Fibroblast of lung (primary cell): ENCODE measurements around the gene ZNF396. TPM values are rescaled to one million over a fixed set of nuclear protein-coding genes. Genes with fewer than 3 reads are reported as not detected.
A peak's percentile ranks its signal among the peaks of the same experiment; 100 is the strongest.

Source experiments
- DNase-seq, 2 donors: peaks; one replicate each; pipeline versions ENCODE4 v3.0.0 to v3.0.0-alpha.2; 2010; ENCODE audit warnings: low read depth in 2 of 2
- H2AFZ ChIP-seq: 2 replicates; pipeline ENCODE4 v1.5.1; 2012; ENCODE audit warnings: low read length, control low read depth, inconsistent platforms
- H3K27ac ChIP-seq: 2 replicates; pipeline ENCODE4 v1.5.1; 2011; ENCODE audit warnings: low read length, control low read depth; ENCODE audit not compliant: insufficient read depth
- H3K27me3 ChIP-seq: 2 replicates; pipeline ENCODE4 v1.5.1; 2011; ENCODE audit warnings: mild to moderate bottlenecking, low read length; ENCODE audit not compliant: control insufficient read depth, insufficient read depth
- H3K36me3 ChIP-seq: 2 replicates; pipeline ENCODE4 v1.5.1; 2011; ENCODE audit warnings: low read length; ENCODE audit not compliant: control insufficient read depth, insufficient read depth
- H3K4me1 ChIP-seq: 2 replicates; pipeline ENCODE4 v1.5.1; 2011; ENCODE audit warnings: low read length; ENCODE audit not compliant: control insufficient read depth, insufficient read depth; ENCODE audit errors: extremely low read depth
- H3K4me2 ChIP-seq: 2 replicates; pipeline ENCODE4 v1.5.1; 2011; ENCODE audit warnings: low read length, control low read depth; ENCODE audit not compliant: insufficient read depth; ENCODE audit errors: extremely low read depth
- H3K4me3 ChIP-seq, 4 experiments: fragments of 200-600 bp in 1 of 4; sonication (generic) in 1 of 4; replicated peaks in 1 of 4; 2 replicates each; pipeline ENCODE4 v1.5.1; 2011 to 2016; ENCODE audit warnings: low read length in 4 of 4, low read depth in 3 of 4, mild to moderate bottlenecking in 3 of 4, control low read depth in 2 of 4, inconsistent platforms in 1 of 4, mixed read lengths in 1 of 4; ENCODE audit not compliant: insufficient read depth in 1 of 4; ENCODE audit errors: control extremely low read depth in 1 of 4
- H3K79me2 ChIP-seq: 2 replicates; pipeline ENCODE4 v1.5.1; 2012; ENCODE audit warnings: mild to moderate bottlenecking, low read length, inconsistent platforms; ENCODE audit not compliant: control insufficient read depth, insufficient read depth
- H3K9ac ChIP-seq: 2 replicates; pipeline ENCODE4 v1.5.1; 2011; ENCODE audit warnings: mild to moderate bottlenecking, low read length, control low read depth; ENCODE audit not compliant: insufficient read depth
- H3K9me3 ChIP-seq: 2 replicates; pipeline ENCODE4 v1.5.1; 2012; ENCODE audit warnings: low read depth, low read length; ENCODE audit not compliant: control insufficient read depth, insufficient read depth
- H4K20me1 ChIP-seq: 2 replicates; pipeline ENCODE4 v1.5.1; 2011; ENCODE audit warnings: low read length; ENCODE audit not compliant: control insufficient read depth, insufficient read depth; ENCODE audit errors: extremely low read depth
- CTCF ChIP-seq, 2 donors: IDR thresholded peaks in 1 of 2; conservative IDR thresholded peaks in 1 of 2; 1 replicate in 1 of 2; 2 replicates in 1 of 2; pipeline ENCODE4 v1.5.1; 2011 to 2012; ENCODE audit warnings: low read length in 2 of 2, control low read depth in 1 of 2, inconsistent platforms in 1 of 2, low read depth in 1 of 2, mild to moderate bottlenecking in 1 of 2
- EZH2 ChIP-seq: IDR thresholded peaks from 2 replicates; pipeline ENCODE4 v1.5.1; 2012; ENCODE audit warnings: low read length, control low read depth, mild to moderate bottlenecking; ENCODE audit errors: missing control alignments
- polyA plus RNA-seq, 2 donors: library from polyadenylated mRNA; depleted of rRNA in 1 of 2; stranded (reverse) in 1 of 2; unstranded in 1 of 2; fragments of >200 nt; gene quantifications; 2 replicates each; pipeline ENCODE4 v1.2.1, GENCODE V29; 2011 to 2012; ENCODE audit warnings: missing spikeins in 1 of 2
- total RNA-seq: library from RNA; depleted of rRNA; stranded (reverse); fragments of >200 nt; gene quantifications from 2 replicates; pipeline ENCODE4 v1.2.1, GENCODE V29; 2014

The ZNF396 gene
- total and polyA plus RNA-seq, 2 donors (not counting 1 experiment from before 2014, with no cell fraction given), result 1.7 to 5.0 TPM

DNA sequence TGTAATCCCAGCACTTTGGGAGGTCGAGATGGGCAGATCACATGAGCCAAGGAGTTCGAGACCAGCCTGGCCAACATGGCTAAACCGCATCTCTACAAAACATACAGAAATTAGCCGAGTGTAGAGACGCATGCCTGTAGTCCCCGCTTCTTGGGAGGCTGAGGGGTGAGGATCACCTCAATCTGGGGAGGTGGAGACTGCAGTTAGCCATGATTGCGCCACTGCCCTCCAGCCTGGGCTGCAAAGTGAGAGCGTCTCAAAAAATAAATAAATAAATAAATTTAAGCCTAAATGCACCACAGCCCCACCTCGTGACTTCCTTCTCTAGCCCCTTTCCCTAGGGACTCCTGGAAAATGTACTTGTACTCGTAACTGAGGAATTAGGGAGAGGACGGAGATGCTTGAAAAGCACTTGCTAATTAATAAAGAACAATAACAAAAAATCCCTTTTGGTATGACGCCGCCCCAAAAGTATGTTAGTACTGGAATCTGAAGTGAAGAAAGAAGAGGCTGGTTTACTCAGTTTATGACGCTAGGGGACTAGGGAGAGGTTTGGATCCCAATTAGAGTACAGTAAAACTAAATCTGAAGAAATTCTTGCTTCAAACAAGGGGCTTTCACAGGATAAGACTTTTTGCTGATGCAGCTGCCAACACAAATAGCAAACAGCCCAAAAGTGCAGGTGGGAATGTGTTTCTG, 887 bp upstream of the ZNF396 start:
- no peak overlapping the region for H3K9ac ChIP-seq
- no peaks in the 10 kb centered on the region for H3K27me3 ChIP-seq
- DNase-seq, result peak in 1 of 2 donors; percentile 74
- no peaks in the 10 kb centered on the region for H3K36me3 ChIP-seq
- TF ChIP-seq EZH2, result no peak
- no peak for TF ChIP-seq CTCF (conservative IDR thresholded peaks at IDR 0.05 in 1 of 2, IDR thresholded peaks at IDR 0.05 in 1 of 2; ENCODE audit: low read depth in 1 of 2, low read length in 2 of 2)
- H3K4me3 ChIP-seq, result no peak overlapping the region
- no peaks in the 10 kb centered on the region for H3K79me2 ChIP-seq
- H4K20me1 ChIP-seq, result no peaks in the 10 kb centered on the region
- no peaks in the 10 kb centered on the region for H3K9me3 ChIP-seq
- no peak overlapping the region for H3K27ac ChIP-seq
- no peak overlapping the region for H3K4me2 ChIP-seq
- H3K4me1 ChIP-seq, result no peaks in the 10 kb centered on the region
- H2AFZ ChIP-seq, result no peak overlapping the region

GRCh38 chr18:35376393-35376741, 770 bp downstream of the ZNF396 start:
- Histone ChIP-seq H2AFZ (peak overlapping the region; percentile 81), H3K27me3 (no peaks in the 10 kb centered on the region), H3K9ac (no peak overlapping the region), H3K4me3 (peak overlapping the region; percentile 55 to 68 (median 64)), H3K4me2 (peak overlapping the region; percentile 82), H3K27ac (no peak overlapping the region), H4K20me1 (no peaks in the 10 kb centered on the region), H3K4me1 (peaks cover 6% of the 10 kb centered on the region), H3K9me3 (no peaks in the 10 kb centered on the region), H3K36me3 (no peaks in the 10 kb centered on the region), H3K79me2 (no peaks in the 10 kb centered on the region)
- no peak for TF ChIP-seq CTCF (conservative IDR thresholded peaks at IDR 0.05 in 1 of 2, IDR thresholded peaks at IDR 0.05 in 1 of 2; ENCODE audit: low read depth in 1 of 2, low read length in 2 of 2)
- TF ChIP-seq EZH2, result no peak
- DNase-seq, result no peak

DNA sequence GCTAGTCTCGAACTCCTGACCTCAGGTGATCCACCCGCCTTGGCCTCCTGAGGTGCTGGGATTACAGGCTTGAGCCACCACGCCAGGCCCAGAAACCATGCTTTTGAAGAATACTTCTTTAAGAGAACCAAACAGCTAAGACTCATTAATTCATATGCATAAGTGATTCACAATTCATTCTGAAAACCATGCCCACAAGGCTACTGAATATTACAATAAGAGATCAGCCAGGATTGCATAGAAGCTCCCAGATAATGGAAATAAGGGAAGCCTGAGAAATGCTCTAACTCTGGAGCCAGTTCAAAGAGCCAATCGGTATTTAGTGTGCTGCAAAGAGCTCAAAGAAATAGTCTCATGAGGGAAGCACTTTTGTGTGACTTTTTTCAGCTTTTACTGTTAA, 2.4 kb downstream of the ZNF396 start:
- Histone ChIP-seq H3K9me3 (no peaks in the 10 kb centered on the region), H3K79me2 (no peaks in the 10 kb centered on the region), H3K9ac (no peak overlapping the region), H2AFZ (no peak overlapping the region), H4K20me1 (no peaks in the 10 kb centered on the region), H3K27ac (no peak overlapping the region), H3K27me3 (no peaks in the 10 kb centered on the region), H3K4me2 (no peak overlapping the region), H3K4me3 (no peak overlapping the region), H3K36me3 (no peaks in the 10 kb centered on the region), H3K4me1 (peaks cover 6% of the 10 kb centered on the region)
- TF ChIP-seq EZH2 (no peak), CTCF (conservative IDR thresholded peaks at IDR 0.05 in 1 of 2, IDR thresholded peaks at IDR 0.05 in 1 of 2; ENCODE audit: low read depth in 1 of 2, low read length in 2 of 2) (no peak)
- no peak for DNase-seq
